22Rv1 (cell line): ENCODE measurements around the gene ACTRT2.

Experiments used
- CTCF ChIP-seq: fragments of 450-650 bp; IDR thresholded peaks from 2 replicates; pipeline ENCODE4 v1.5.1; 2017; ENCODE audit warnings: mild to moderate bottlenecking
- ZFX ChIP-seq: fragments of 450-650 bp; IDR thresholded peaks from 2 replicates; pipeline ENCODE4 v1.6.1; 2017; ENCODE audit warnings: antibody characterized with exemption, borderline replicate concordance

GRCh38 chr1:3061981-3062615 is 40.8 kb downstream of the ACTRT2 start:
- TF ChIP-seq CTCF: no peak
- no peak for TF ChIP-seq ZFX
